BLaER1 (cell line): ENCODE results near the gene CD9.

Experiments
- H3K27ac ChIP-seq: shearing (Covaris generic); formaldehyde crosslinking; 2 replicates; pipeline ENCODE4 v1.8.1; 2022
- H3K27me3 ChIP-seq: shearing (Covaris generic); formaldehyde crosslinking; 2 replicates; pipeline ENCODE4 v1.8.1; 2022
- H3K36me3 ChIP-seq: shearing (Covaris generic); formaldehyde crosslinking; 2 replicates; pipeline ENCODE4 v1.8.1; 2022
- H3K4me1 ChIP-seq: shearing (Covaris generic); formaldehyde crosslinking; 2 replicates; pipeline ENCODE4 v1.8.1; 2022
- H3K4me2 ChIP-seq: shearing (Covaris generic); formaldehyde crosslinking; 2 replicates; pipeline ENCODE4 v1.8.1; 2022
- H3K4me3 ChIP-seq: shearing (Covaris generic); formaldehyde crosslinking; 2 replicates; pipeline ENCODE4 v1.8.1; 2022
- H3K9ac ChIP-seq: shearing (Covaris generic); formaldehyde crosslinking; 2 replicates; pipeline ENCODE4 v1.8.1; 2022
- H3K9me3 ChIP-seq: shearing (Covaris generic); formaldehyde crosslinking; 2 replicates; pipeline ENCODE4 v1.8.1; 2022
- H4K20me1 ChIP-seq: shearing (Covaris generic); formaldehyde crosslinking; 2 replicates; pipeline ENCODE4 v1.8.1; 2022
- Cebpa-rat ChIP-seq: shearing (Covaris generic); IDR thresholded peaks from 2 replicates; pipeline ENCODE4 v1.8.1; 2022

Gene CD9

GRCh38 chr12:6278439-6279255 lies 78.4 kb downstream of the CD9 start:
- no peaks in the 10 kb centered on the region for H3K36me3 ChIP-seq
- no peaks in the 10 kb centered on the region for H4K20me1 ChIP-seq
- no peaks in the 10 kb centered on the region for H3K9me3 ChIP-seq
- peak overlapping the region; percentile 96 for H3K4me2 ChIP-seq
- H3K4me1 ChIP-seq: peaks cover 54% of the 10 kb centered on the region
- TF ChIP-seq Cebpa-rat: no peak
- H3K27me3 ChIP-seq: no peaks in the 10 kb centered on the region
- H3K4me3 ChIP-seq: peak overlapping the region; percentile 70
- H3K9ac ChIP-seq: peak overlapping the region; percentile 78
- H3K27ac ChIP-seq: peak overlapping the region; percentile 79

DNA sequence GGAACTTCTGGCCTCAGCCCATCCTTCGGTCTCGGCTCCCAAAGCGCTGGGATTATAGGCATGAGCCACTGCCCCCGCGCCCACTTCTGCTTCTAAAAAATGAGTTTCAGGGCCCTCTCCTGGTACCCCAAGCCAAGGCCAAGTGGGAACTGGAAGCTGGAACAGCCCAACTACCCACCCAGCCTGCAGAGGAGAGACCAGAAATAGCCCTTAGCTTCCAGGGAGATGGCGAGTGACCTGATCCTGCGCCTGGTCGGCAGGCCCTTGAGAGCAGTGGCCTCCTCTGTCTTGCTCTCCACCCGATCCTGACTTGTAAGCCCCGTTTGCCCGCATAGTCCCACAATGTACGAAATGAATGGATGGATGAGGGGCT lies 79.0 kb downstream of the CD9 start:
- Histone ChIP-seq H3K9ac (0 out of 2 replicates have a peak overlapping the region, but pooled peaks have one; percentile 78), H3K9me3 (no peaks in the 10 kb centered on the region), H3K4me3 (peak overlapping the region; percentile 70), H3K36me3 (no peaks in the 10 kb centered on the region), H3K4me2 (peak overlapping the region; percentile 96), H3K27me3 (no peaks in the 10 kb centered on the region), H4K20me1 (no peaks in the 10 kb centered on the region), H3K4me1 (peaks cover 48% of the 10 kb centered on the region), H3K27ac (no peak overlapping the region)
- TF ChIP-seq Cebpa-rat: no peak

- Histone ChIP-seq H3K9me3 (no peaks in the 10 kb centered on the region), H3K9ac (no peak overlapping the region), H4K20me1 (no peaks in the 10 kb centered on the region), H3K27me3 (no peaks in the 10 kb centered on the region), H3K36me3 (no peaks in the 10 kb centered on the region), H3K4me2 (peak overlapping the region; percentile 96), H3K4me1 (peaks cover 44% of the 10 kb centered on the region), H3K4me3 (no peak overlapping the region), H3K27ac (no peak overlapping the region)
- no peak for TF ChIP-seq Cebpa-rat
Measured at GRCh38 chr12:6279631-6280030, 79.4 kb downstream of the CD9 start.

DNA sequence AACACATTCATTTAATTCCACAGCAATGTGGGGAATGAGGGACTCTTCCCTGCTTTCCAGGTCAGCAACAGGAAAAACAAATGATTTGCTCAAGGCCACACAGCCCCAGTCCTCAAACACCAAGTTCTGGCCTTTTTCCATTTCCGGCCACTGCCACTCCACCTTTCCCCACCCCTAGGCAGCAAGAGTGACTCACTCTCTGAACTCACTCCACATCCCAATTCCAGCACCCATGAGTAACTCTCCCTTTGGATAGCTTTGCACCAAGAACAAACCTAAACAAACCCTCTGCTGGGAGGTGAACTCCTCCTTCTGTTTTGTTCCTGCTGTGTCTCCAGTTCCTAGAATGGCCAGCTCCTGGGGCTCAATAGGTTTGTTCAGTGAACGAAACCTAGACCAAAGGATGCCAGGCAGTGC lies 79.9 kb downstream of the CD9 start:
- Histone ChIP-seq H3K9me3 (no peaks in the 10 kb centered on the region), H3K27me3 (no peaks in the 10 kb centered on the region), H3K27ac (no peak overlapping the region), H3K9ac (no peak overlapping the region), H3K36me3 (no peaks in the 10 kb centered on the region), H4K20me1 (no peaks in the 10 kb centered on the region), H3K4me1 (peaks cover 44% of the 10 kb centered on the region), H3K4me2 (peak overlapping the region; percentile 96), H3K4me3 (no peak overlapping the region)
- TF ChIP-seq Cebpa-rat: no peak

DNA sequence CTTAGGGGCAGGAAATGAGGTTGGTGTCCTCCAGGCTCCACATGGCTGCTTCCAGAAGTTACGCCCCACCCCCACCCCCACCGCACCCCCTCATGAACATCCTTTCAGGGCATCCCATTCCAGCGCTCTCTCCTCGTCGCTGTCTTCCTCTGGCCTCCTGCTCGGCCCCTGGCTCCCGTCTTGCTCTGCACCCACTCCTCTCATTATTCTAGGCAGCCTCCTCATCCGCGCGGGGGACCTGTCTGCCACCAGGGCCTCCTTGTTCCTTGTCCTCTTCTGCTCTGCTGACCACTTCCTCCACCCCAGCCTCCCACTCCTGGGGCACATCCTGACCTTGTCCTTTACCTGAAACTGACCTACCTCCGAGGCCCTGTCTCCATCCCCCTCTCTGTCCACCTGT lies 80.5 kb downstream of the CD9 start:
- H3K9ac ChIP-seq: no peak overlapping the region

GRCh38 chr12:6281081-6281809 lies 81.0 kb downstream of the CD9 start:
- no peaks in the 10 kb centered on the region for H4K20me1 ChIP-seq
- H3K36me3 ChIP-seq: no peaks in the 10 kb centered on the region
- H3K27me3 ChIP-seq: no peaks in the 10 kb centered on the region
- TF ChIP-seq Cebpa-rat: no peak
- H3K4me2 ChIP-seq: peak overlapping the region; percentile 96
- H3K9ac ChIP-seq: no peak overlapping the region
- no peak overlapping the region for H3K27ac ChIP-seq
- H3K9me3 ChIP-seq: no peaks in the 10 kb centered on the region
- H3K4me1 ChIP-seq: peaks cover 54% of the 10 kb centered on the region
- H3K4me3 ChIP-seq: no peak overlapping the region

More for the DNA sequence above, 80.5 kb downstream of the CD9 start:
- Histone ChIP-seq H3K27me3 (no peaks in the 10 kb centered on the region), H3K4me3 (no peak overlapping the region), H3K4me2 (peak overlapping the region; percentile 96), H3K27ac (no peak overlapping the region), H3K9me3 (no peaks in the 10 kb centered on the region), H3K36me3 (no peaks in the 10 kb centered on the region), H4K20me1 (no peaks in the 10 kb centered on the region), H3K4me1 (peaks cover 48% of the 10 kb centered on the region)
- no peak for TF ChIP-seq Cebpa-rat

GRCh38 chr12:6282453-6282840 lies 82.2 kb downstream of the CD9 start:
- no peaks in the 10 kb centered on the region for H3K27me3 ChIP-seq
- H3K9ac ChIP-seq: no peak overlapping the region
- no peak for TF ChIP-seq Cebpa-rat
- H3K4me3 ChIP-seq: no peak overlapping the region
- no peaks in the 10 kb centered on the region for H3K9me3 ChIP-seq
- no peaks in the 10 kb centered on the region for H3K36me3 ChIP-seq
- peaks cover 58% of the 10 kb centered on the region for H3K4me1 ChIP-seq
- H4K20me1 ChIP-seq: no peaks in the 10 kb centered on the region
- no peak overlapping the region for H3K27ac ChIP-seq
- no peak overlapping the region for H3K4me2 ChIP-seq

DNA sequence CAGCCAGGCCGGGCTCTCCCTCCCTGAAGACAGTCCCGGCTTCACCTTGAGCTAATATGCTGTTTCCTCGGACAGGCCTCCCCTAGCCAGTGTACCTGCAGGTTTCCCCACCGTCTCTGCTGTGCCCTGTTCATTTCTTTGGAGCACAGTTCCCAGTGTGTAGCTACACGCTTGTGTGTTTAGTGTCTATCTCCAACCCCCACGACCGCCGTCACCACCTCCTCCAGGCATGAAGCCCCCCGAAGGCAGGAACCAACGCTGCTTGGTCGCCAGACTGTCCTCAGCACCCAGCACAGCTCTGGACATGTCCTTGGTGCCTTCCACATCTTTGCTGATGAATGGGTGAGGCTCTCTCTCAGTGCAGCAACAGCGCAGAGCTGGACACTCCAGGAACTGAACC lies 84.1 kb downstream of the CD9 start:
- Histone ChIP-seq H3K36me3 (no peaks in the 10 kb centered on the region), H3K27ac (no peak overlapping the region), H3K9ac (no peak overlapping the region), H4K20me1 (no peaks in the 10 kb centered on the region), H3K4me3 (no peak overlapping the region), H3K27me3 (no peaks in the 10 kb centered on the region), H3K4me1 (peaks cover 43% of the 10 kb centered on the region), H3K9me3 (no peaks in the 10 kb centered on the region), H3K4me2 (no peak overlapping the region)
- no peak for TF ChIP-seq Cebpa-rat

GRCh38 chr12:6285063-6285477 lies 84.9 kb downstream of the CD9 start:
- TF ChIP-seq Cebpa-rat: no peak
- no peak overlapping the region for H3K4me3 ChIP-seq
- H4K20me1 ChIP-seq: no peaks in the 10 kb centered on the region
- peaks cover 5% of the 10 kb centered on the region; the same call in 1 of the 2 replicates for H3K9me3 ChIP-seq
- no peak overlapping the region for H3K27ac ChIP-seq
- no peak overlapping the region for H3K9ac ChIP-seq
- H3K36me3 ChIP-seq: no peaks in the 10 kb centered on the region
- H3K4me2 ChIP-seq: no peak overlapping the region
- peaks cover 35% of the 10 kb centered on the region for H3K4me1 ChIP-seq
- no peaks in the 10 kb centered on the region for H3K27me3 ChIP-seq
